GM18858 (cell line): ENCODE results near the gene ATXN1.

ENCODE experiments used
- ATAC-seq: cut with Tn5 transposase; IDR thresholded peaks from one replicate; pipeline ENCODE4 v1.9.1; 2021; ENCODE audit not compliant: unreplicated experiment

ATXN1 gene

GRCh38 chr6:16354692-16355091 lies 406.6 kb downstream of the ATXN1 start:
- ATAC-seq = no peak

GRCh38 chr6:16352821-16353438 lies 408.3 kb downstream of the ATXN1 start:
- no peak for ATAC-seq

- no peak for ATAC-seq
Measured at GRCh38 chr6:16352258-16352635, 409.0 kb downstream of the ATXN1 start.

- no peak for ATAC-seq
Measured at GRCh38 chr6:16349544-16349943, 411.7 kb downstream of the ATXN1 start.

- no peak for ATAC-seq
Measured at GRCh38 chr6:16346831-16347230, 414.4 kb downstream of the ATXN1 start.

- ATAC-seq = no peak
Measured at GRCh38 chr6:16345449-16346330, 415.6 kb downstream of the ATXN1 start.

- no peak for ATAC-seq
Measured at GRCh38 chr6:16344756-16345155, 416.5 kb downstream of the ATXN1 start.

- no peak for ATAC-seq
Measured at GRCh38 chr6:16343593-16343992, 417.7 kb downstream of the ATXN1 start.

GRCh38 chr6:16339265-16339587 lies 422.0 kb downstream of the ATXN1 start:
- ATAC-seq = no peak

GRCh38 chr6:16338577-16339264 lies 422.5 kb downstream of the ATXN1 start:
- no peak for ATAC-seq

GRCh38 chr6:16337295-16337975 lies 423.8 kb downstream of the ATXN1 start:
- ATAC-seq = no peak

GRCh38 chr6:16336911-16337294 lies 424.4 kb downstream of the ATXN1 start:
- no peak for ATAC-seq

GRCh38 chr6:16336056-16336818 lies 425.0 kb downstream of the ATXN1 start:
- no peak for ATAC-seq

GRCh38 chr6:16335176-16335575 lies 426.1 kb downstream of the ATXN1 start:
- no peak for ATAC-seq

- no peak for ATAC-seq
Measured at GRCh38 chr6:16334671-16335070, 426.6 kb downstream of the ATXN1 start.

- no peak for ATAC-seq
Measured at GRCh38 chr6:16333580-16333979, 427.7 kb downstream of the ATXN1 start.

- ATAC-seq = peak; percentile 75
Measured at GRCh38 chr6:16332175-16332542, 429.1 kb downstream of the ATXN1 start.

GRCh38 chr6:16331384-16332174 lies 429.7 kb downstream of the ATXN1 start:
- peak; percentile 42 for ATAC-seq

GRCh38 chr6:16329233-16329632 lies 432.0 kb downstream of the ATXN1 start:
- no peak for ATAC-seq

- ATAC-seq = no peak
Measured at GRCh38 chr6:16327777-16328325, 433.4 kb downstream of the ATXN1 start.
